Caco-2 (cell line): ENCODE data around the gene RFC4. TPM values are rescaled to one million over a fixed set of nuclear protein-coding genes. Genes with fewer than 3 reads are reported as not detected.

Experiments
- BruUV-seq: library from RNA; stranded (reverse); fragments of 400-500 nt; replicated peaks from 2 replicates; lab custom pipeline; 2021; lab: Mats Ljungman, UMichigan
- CTCF ChIA-PET: fragments of 300-600 bp; sonication (Branson Sonifier 250); formaldehyde crosslinking; loops from one replicate; lab custom pipeline; 2022; ENCODE audit warnings: antibody characterized with exemption; lab: Charles Lee
- POLR2A ChIA-PET: fragments of 300-600 bp; sonication (Branson Sonifier 250); formaldehyde crosslinking; loops from one replicate; lab custom pipeline; 2022; ENCODE audit warnings: antibody characterized with exemption; lab: Charles Lee
- DNase-seq, 2 experiments: peaks; one replicate each; pipeline versions ENCODE4 v3.0.0 to v3.0.0-alpha.2; 2020 to 2022
- H3K27me3 ChIP-seq: replicated peaks from 2 replicates; pipeline ENCODE4 v1.6.0; 2011; ENCODE audit warnings: low read length; ENCODE audit not compliant: control insufficient read depth, insufficient read depth
- H3K36me3 ChIP-seq: 2 replicates; pipeline ENCODE4 v1.5.1; 2011; ENCODE audit warnings: low read length; ENCODE audit not compliant: control insufficient read depth, insufficient read depth
- H3K4me1 ChIP-seq: fragments of 250-450 bp; sonication (Bioruptor Pico); 2 replicates; pipeline ENCODE4 v1.5.1; 2020; ENCODE audit warnings: mild to moderate bottlenecking
- H3K4me3 ChIP-seq: 2 replicates; pipeline ENCODE4 v1.5.1; 2011; ENCODE audit warnings: low read depth, mild to moderate bottlenecking, control low read depth, low read length
- H3K9me3 ChIP-seq: fragments of 250-450 bp; sonication (Bioruptor Pico); 2 replicates; pipeline ENCODE4 v1.5.1; 2020; ENCODE audit warnings: mild to moderate bottlenecking, moderate library complexity
- H3K27ac Mint-ChIP-seq: one replicate; pipeline ENCODE4 v1.8.0; 2022; ENCODE audit warnings: mixed read lengths; ENCODE audit not compliant: unreplicated experiment
- H3K27me3 Mint-ChIP-seq: one replicate; pipeline ENCODE4 v1.8.0; 2022; ENCODE audit warnings: mixed read lengths; ENCODE audit not compliant: insufficient read depth, unreplicated experiment
- H3K36me3 Mint-ChIP-seq: one replicate; pipeline ENCODE4 v1.8.0; 2022; ENCODE audit warnings: mild to moderate bottlenecking, mixed read lengths; ENCODE audit not compliant: insufficient read depth, unreplicated experiment
- H3K4me1 Mint-ChIP-seq: one replicate; pipeline ENCODE4 v1.8.0; 2022; ENCODE audit warnings: low read depth, mixed read lengths; ENCODE audit not compliant: unreplicated experiment
- H3K4me3 Mint-ChIP-seq: one replicate; pipeline ENCODE4 v1.8.0; 2022; ENCODE audit warnings: mild to moderate bottlenecking, moderate library complexity, mixed read lengths; ENCODE audit not compliant: unreplicated experiment
- H3K9me3 Mint-ChIP-seq: one replicate; pipeline ENCODE4 v1.8.0; 2022; ENCODE audit warnings: mixed read lengths; ENCODE audit not compliant: unreplicated experiment
- intact Hi-C: fragments of 100-400 bp; cut with micrococcal nuclease; formaldehyde crosslinking; loops from one replicate; pipeline ENCODE4 v1.10.0; 2022; ENCODE audit not compliant: unreplicated experiment
- total RNA-seq: library from RNA; stranded (reverse); gene quantifications from 2 replicates; pipeline ENCODE4 v1.2.3, GENCODE V29; 2022
- TF ChIP-seq, protein P1 (sequence below), 2 experiments: fragments of 200-600 bp in 1 of 2; IDR thresholded peaks; 1 replicate in 1 of 2; 2 replicates in 1 of 2; pipeline versions ENCODE4 v1.5.1 to v1.8.0; 2011 to 2022; ENCODE audit warnings: antibody characterized with exemption in 1 of 2, control low read depth in 1 of 2, inconsistent platforms in 1 of 2, low read depth in 1 of 2, low read length in 1 of 2, mild to moderate bottlenecking in 1 of 2, moderate library complexity in 1 of 2; ENCODE audit not compliant: insufficient read depth in 1 of 2, severe bottlenecking in 1 of 2, unreplicated experiment in 1 of 2

Gene RFC4
- total RNA-seq, 1 experiment from 2014 or later, result 62.2 TPM

GRCh38 chr3:186760897-186761447 lies 45.3 kb downstream of the RFC4 start:
- no peaks in the 10 kb centered on the region for H3K9me3 Mint-ChIP-seq
- TF ChIP-seq, protein P1, sequence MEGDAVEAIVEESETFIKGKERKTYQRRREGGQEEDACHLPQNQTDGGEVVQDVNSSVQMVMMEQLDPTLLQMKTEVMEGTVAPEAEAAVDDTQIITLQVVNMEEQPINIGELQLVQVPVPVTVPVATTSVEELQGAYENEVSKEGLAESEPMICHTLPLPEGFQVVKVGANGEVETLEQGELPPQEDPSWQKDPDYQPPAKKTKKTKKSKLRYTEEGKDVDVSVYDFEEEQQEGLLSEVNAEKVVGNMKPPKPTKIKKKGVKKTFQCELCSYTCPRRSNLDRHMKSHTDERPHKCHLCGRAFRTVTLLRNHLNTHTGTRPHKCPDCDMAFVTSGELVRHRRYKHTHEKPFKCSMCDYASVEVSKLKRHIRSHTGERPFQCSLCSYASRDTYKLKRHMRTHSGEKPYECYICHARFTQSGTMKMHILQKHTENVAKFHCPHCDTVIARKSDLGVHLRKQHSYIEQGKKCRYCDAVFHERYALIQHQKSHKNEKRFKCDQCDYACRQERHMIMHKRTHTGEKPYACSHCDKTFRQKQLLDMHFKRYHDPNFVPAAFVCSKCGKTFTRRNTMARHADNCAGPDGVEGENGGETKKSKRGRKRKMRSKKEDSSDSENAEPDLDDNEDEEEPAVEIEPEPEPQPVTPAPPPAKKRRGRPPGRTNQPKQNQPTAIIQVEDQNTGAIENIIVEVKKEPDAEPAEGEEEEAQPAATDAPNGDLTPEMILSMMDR (IDR thresholded peaks at IDR 0.05; ENCODE audit: insufficient read depth in 1 of 2, low read depth in 1 of 2, low read length in 1 of 2, severe bottlenecking in 1 of 2, unreplicated experiment in 1 of 2), result no peak
- peaks cover 13% of the 10 kb centered on the region for H3K4me1 Mint-ChIP-seq
- BruUV-seq, result no TSS peak
- Histone ChIP-seq H3K4me3 (no peak overlapping the region), H3K36me3 (no peaks in the 10 kb centered on the region), H3K9me3 (no peaks in the 10 kb centered on the region), H3K4me1 (peaks cover 19% of the 10 kb centered on the region), H3K27me3 (no peaks in the 10 kb centered on the region)
- H3K27ac Mint-ChIP-seq, result peak overlapping the region; percentile 86
- no peaks in the 10 kb centered on the region for H3K27me3 Mint-ChIP-seq
- DNase-seq, result no peak
- H3K4me3 Mint-ChIP-seq, result no peak overlapping the region
- POLR2A ChIA-PET, result no interaction called here
- H3K36me3 Mint-ChIP-seq, result peaks cover 5% of the 10 kb centered on the region
- CTCF ChIA-PET, result interaction anchor here (1.3 kb wide), 1 partner anchor 146 kb away, joined by 4 read pairs; no protein-coding TSS in a partner anchor
- intact Hi-C loops, result no loop called here

GRCh38 chr3:186760141-186760833 lies 46.0 kb downstream of the RFC4 start:
- intact Hi-C loops, result no loop called here
- TF ChIP-seq, protein P1 (IDR thresholded peaks at IDR 0.05; ENCODE audit: insufficient read depth in 1 of 2, low read depth in 1 of 2, low read length in 1 of 2, severe bottlenecking in 1 of 2, unreplicated experiment in 1 of 2), result no peak
- CTCF ChIA-PET, result interaction anchor here (1.3 kb wide), 1 partner anchor 146 kb away, joined by 4 read pairs; no protein-coding TSS in a partner anchor
- no peaks in the 10 kb centered on the region for H3K27me3 Mint-ChIP-seq
- no peak overlapping the region for H3K4me3 ChIP-seq
- DNase-seq, result peak; percentile 39 to 56
- no peak overlapping the region for H3K4me3 Mint-ChIP-seq
- POLR2A ChIA-PET, result no interaction called here
- H3K4me1 Mint-ChIP-seq, result peaks cover 13% of the 10 kb centered on the region
- no TSS peak for BruUV-seq
- H3K4me1 ChIP-seq, result peaks cover 19% of the 10 kb centered on the region
- no peaks in the 10 kb centered on the region for H3K9me3 ChIP-seq
- H3K36me3 Mint-ChIP-seq, result peaks cover 5% of the 10 kb centered on the region
- no peaks in the 10 kb centered on the region for H3K9me3 Mint-ChIP-seq
- H3K27ac Mint-ChIP-seq, result peak overlapping the region; percentile 86
- H3K36me3 ChIP-seq, result no peaks in the 10 kb centered on the region
- no peaks in the 10 kb centered on the region for H3K27me3 ChIP-seq

GRCh38 chr3:186759231-186759930 lies 46.9 kb downstream of the RFC4 start:
- Mint-ChIP-seq H3K27me3 (no peaks in the 10 kb centered on the region), H3K9me3 (no peaks in the 10 kb centered on the region), H3K4me3 (no peak overlapping the region), H3K4me1 (peaks cover 13% of the 10 kb centered on the region), H3K27ac (peak overlapping the region; percentile 86), H3K36me3 (no peaks in the 10 kb centered on the region)
- Histone ChIP-seq H3K4me1 (peaks cover 19% of the 10 kb centered on the region), H3K4me3 (no peak overlapping the region), H3K9me3 (no peaks in the 10 kb centered on the region), H3K27me3 (no peaks in the 10 kb centered on the region), H3K36me3 (no peaks in the 10 kb centered on the region)
- BruUV-seq, result no TSS peak
- intact Hi-C loops, result no loop called here
- POLR2A ChIA-PET, result no interaction called here
- CTCF ChIA-PET, result no interaction called here
- DNase-seq, result no peak
- TF ChIP-seq, protein P1 (IDR thresholded peaks at IDR 0.05; ENCODE audit: insufficient read depth in 1 of 2, low read depth in 1 of 2, low read length in 1 of 2, severe bottlenecking in 1 of 2, unreplicated experiment in 1 of 2), result no peak
